Hair follicle dermal papilla cell (primary cell): ENCODE results near the gene FANCE. TPM values are rescaled to one million over a fixed set of nuclear protein-coding genes. Genes with fewer than 3 reads are reported as not detected.

Experiments
- small RNA-seq: library from RNA; depleted of rRNA; stranded (forward); fragments of <200 nt; gene quantifications from one replicate; pipeline ENCODE3, GENCODE V24; 2012
- total RNA-seq: library from RNA; depleted of rRNA; stranded (reverse); fragments of >200 nt; gene quantifications from 2 replicates; pipeline ENCODE4 v1.2.3, GENCODE V29; 2012

Gene FANCE
- 7.5 and 9.6 TPM in 2 replicates for total RNA-seq

DNA sequence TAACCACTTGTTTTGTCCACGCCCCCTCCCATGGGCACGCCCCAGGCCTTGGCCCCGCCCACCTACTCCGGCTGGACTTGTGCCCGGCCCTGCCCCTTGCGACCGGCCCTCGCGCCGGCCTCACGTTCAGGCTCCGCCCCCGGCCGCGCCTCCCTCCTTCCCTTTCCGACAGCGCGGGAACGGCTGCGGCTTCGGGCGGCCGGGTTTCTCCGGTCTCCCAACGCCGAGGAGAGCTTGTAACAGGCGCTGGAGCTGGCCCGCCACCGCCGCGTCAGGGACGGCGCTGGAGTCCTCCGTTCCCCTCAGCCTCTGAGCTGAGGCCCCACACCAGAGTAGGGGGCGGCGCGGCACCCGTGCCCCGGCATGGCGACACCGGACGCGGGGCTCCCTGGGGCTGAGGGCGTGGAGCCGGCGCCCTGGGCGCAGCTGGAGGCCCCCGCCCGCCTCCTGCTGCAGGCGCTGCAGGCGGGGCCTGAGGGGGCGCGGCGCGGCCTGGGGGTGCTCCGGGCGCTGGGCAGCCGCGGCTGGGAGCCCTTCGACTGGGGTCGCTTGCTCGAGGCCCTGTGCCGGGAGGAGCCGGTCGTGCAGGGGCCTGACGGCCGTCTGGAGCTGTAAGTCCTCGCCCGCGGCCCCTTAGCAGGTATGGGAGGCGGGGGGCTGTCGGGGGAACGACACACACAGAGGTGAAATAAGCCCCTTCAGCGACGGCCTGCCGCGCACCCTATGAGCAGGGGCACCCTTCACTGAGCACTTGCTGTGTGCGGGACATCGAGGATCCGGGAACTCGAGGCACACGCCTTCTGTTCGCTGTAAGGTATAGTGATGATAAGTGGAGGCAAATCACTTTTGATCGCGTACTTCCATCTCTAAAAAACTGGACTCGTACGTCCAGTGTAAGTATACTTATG lies at the start of gene FANCE:
Gene FANCE (plus strand): TSS at position 156 of the 908 bp plus-strand sequence. CDS start 208 bp downstream, at position 364.

GRCh38 chr6:35468181-35468979 lies 16.2 kb downstream of the FANCE start, which contains the start of gene RPL10A:
TSS of gene RPL10A (plus strand) at chr6:35468401. CDS start at chr6:35468435, 34 bp downstream.

GRCh38 chr6:35496841-35497570 lies 44.9 kb downstream of the FANCE start, which contains the start of gene TEAD3:
TSS of gene TEAD3 (minus strand) at chr6:35497079.

DNA sequence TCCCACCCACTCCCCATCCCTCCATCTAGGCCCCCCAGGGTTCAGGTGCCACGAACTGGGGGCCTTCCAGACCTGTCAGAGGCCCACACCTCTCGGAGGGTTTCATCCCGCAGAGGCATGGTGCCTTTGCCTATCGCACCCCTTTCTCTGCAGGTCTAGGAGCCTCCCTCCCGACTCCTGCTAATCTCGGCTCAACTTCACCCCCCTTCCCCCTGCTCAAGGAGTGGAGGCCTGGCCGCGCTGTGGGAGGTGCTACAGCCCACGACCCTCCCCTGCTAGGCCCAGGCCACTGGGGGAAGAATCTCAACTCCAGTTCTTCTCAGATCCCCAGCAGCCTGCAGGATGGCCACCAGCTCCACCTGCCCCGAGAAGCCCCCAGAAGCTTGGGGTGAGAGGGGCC lies 60.6 kb downstream of the FANCE start, which contains the start of gene TULP1:
Gene TULP1 (minus strand): TSS at position 157 of the 400 bp plus-strand sequence. CDS start 38 bp downstream, at position 119.

Small RNA genes within 50 kb of the gene (small RNA-seq; reads per million reads assigned to genes)
- 2.1 reads per million, percentile 49 among the genes with 10 or more reads in this experiment for gene MIR7111

Other genes starting within 250 kb of the FANCE start
- gene SCUBE3, start 238.4 kb upstream of the FANCE start, total RNA-seq = 3.0 and 9.4 TPM in 2 replicates
- gene ZNF76, start 192.6 kb upstream of the FANCE start, total RNA-seq = 23.4 and 27.4 TPM in 2 replicates
- 0.12 and 0.81 TPM in 2 replicates for gene DEF6, start 154.5 kb upstream of the FANCE start, total RNA-seq
- 11.2 and 14.0 TPM in 2 replicates for gene PPARD, start 109.8 kb upstream of the FANCE start, total RNA-seq
- gene RPL10A, start 16.1 kb downstream of the FANCE start, total RNA-seq = 850 and 964 TPM in 2 replicates
- gene TEAD3, start 44.7 kb downstream of the FANCE start, total RNA-seq = 16.0 and 18.3 TPM in 2 replicates
- not detected in 2 replicates for gene TULP1, start 60.6 kb downstream of the FANCE start, total RNA-seq
- gene FKBP5, start 236.6 kb downstream of the FANCE start, total RNA-seq = 3.2 and 3.4 TPM in 2 replicates